ENCODE results near the gene THOC2. TPM values are rescaled to one million over a fixed set of nuclear protein-coding genes. Genes with fewer than 3 reads are reported as not detected.
"Not testable (repeated sequence)": the region's sequence is repeated elsewhere in the genome, so short reads cannot be mapped to it uniquely, and the experiment has no call there.

THOC2 gene
- total RNA-seq, 1 donor from 2014 or later: 96.2 TPM

GRCh38 chrX:123673813-123674212, 59.0 kb downstream of the THOC2 start:
- peaks cover 32% of the 10 kb centered on the region for H3K36me3 ChIP-seq
- intact Hi-C loops (cut with DNase I): no loop called here
- ATAC-seq (no peak), DNase-seq (no peak)
- no peak overlapping the region for H3K27ac ChIP-seq
- no peaks in the 10 kb centered on the region for H3K9me3 ChIP-seq
- no peak overlapping the region for H3K4me3 ChIP-seq
- TF ChIP-seq CTCF (IDR thresholded peaks at IDR 0.05): no peak
- no peaks in the 10 kb centered on the region for H3K27me3 ChIP-seq (ENCODE audit: low read depth)
- no peaks in the 10 kb centered on the region for H3K4me1 ChIP-seq

GRCh38 chrX:123665197-123665596, 67.7 kb downstream of the THOC2 start:
- DNase-seq (no peak), ATAC-seq (peak; percentile 93 to 97)
- no peaks in the 10 kb centered on the region for H3K9me3 ChIP-seq
- H3K27me3 ChIP-seq (ENCODE audit: low read depth): no peaks in the 10 kb centered on the region
- no peak for TF ChIP-seq CTCF (IDR thresholded peaks at IDR 0.05)
- H3K4me3 ChIP-seq: no peak overlapping the region
- H3K36me3 ChIP-seq: peaks cover 37% of the 10 kb centered on the region
- intact Hi-C loops (cut with DNase I): no loop called here
- no peaks in the 10 kb centered on the region for H3K4me1 ChIP-seq
- H3K27ac ChIP-seq: peak overlapping the region; percentile 18

GRCh38 chrX:123664467-123665167, 68.2 kb downstream of the THOC2 start:
- H3K27ac ChIP-seq: not testable (repeated sequence)

GRCh38 chrX:123663720-123664119, 69.1 kb downstream of the THOC2 start:
- H3K4me1 ChIP-seq; intact Hi-C loops (cut with DNase I); H3K27ac ChIP-seq; DNase-seq; H3K4me3 ChIP-seq; ATAC-seq; H3K9me3 ChIP-seq; H3K27me3 ChIP-seq (ENCODE audit: low read depth): not testable (repeated sequence)
- peaks cover 41% of the 10 kb centered on the region for H3K36me3 ChIP-seq

More at GRCh38 chrX:123664467-123665167, 68.2 kb downstream of the THOC2 start:
- H3K9me3 ChIP-seq; DNase-seq; H3K4me3 ChIP-seq; H3K27me3 ChIP-seq (ENCODE audit: low read depth); H3K4me1 ChIP-seq; intact Hi-C loops (cut with DNase I): not testable (repeated sequence)
- peak; percentile 66 to 81 for ATAC-seq
- H3K36me3 ChIP-seq: peaks cover 41% of the 10 kb centered on the region

- intact Hi-C loops (cut with DNase I); DNase-seq; H3K27me3 ChIP-seq (ENCODE audit: low read depth); ATAC-seq; H3K4me1 ChIP-seq; H3K9me3 ChIP-seq; H3K4me3 ChIP-seq; H3K27ac ChIP-seq: not testable (repeated sequence)
- peaks cover 16% of the 10 kb centered on the region for H3K36me3 ChIP-seq
Measured at GRCh38 chrX:123656507-123656906, 76.3 kb downstream of the THOC2 start.

- H3K4me3 ChIP-seq; H3K36me3 ChIP-seq; H3K27me3 ChIP-seq (ENCODE audit: low read depth); intact Hi-C loops (cut with DNase I); H3K4me1 ChIP-seq; H3K9me3 ChIP-seq; DNase-seq; ATAC-seq: not testable (repeated sequence)
- H3K27ac ChIP-seq: peak overlapping the region; percentile 21
Measured at GRCh38 chrX:123648811-123649181, 84.1 kb downstream of the THOC2 start.

GRCh38 chrX:123648028-123648810, 84.6 kb downstream of the THOC2 start:
- no peak for TF ChIP-seq CTCF (IDR thresholded peaks at IDR 0.05)
- DNase-seq (peak; percentile 60), ATAC-seq (peak; percentile 92 to 97)
- intact Hi-C loops (cut with DNase I): no loop called here
- no peaks in the 10 kb centered on the region for H3K9me3 ChIP-seq
- no peaks in the 10 kb centered on the region for H3K27me3 ChIP-seq (ENCODE audit: low read depth)
- H3K4me1 ChIP-seq: no peaks in the 10 kb centered on the region
- H3K36me3 ChIP-seq: peaks cover 4% of the 10 kb centered on the region
- H3K27ac ChIP-seq: peak overlapping the region; percentile 21
- no peak overlapping the region for H3K4me3 ChIP-seq
